ENCODE measurements around the gene SGTA. TPM values are rescaled to one million over a fixed set of nuclear protein-coding genes. Genes with fewer than 3 reads are reported as not detected.

SGTA gene
- total and polyA plus RNA-seq, 2 of the 8 experiments (the other 6 are each of a cell fraction or from before 2014, with no cell fraction given) = 86.8 to 130 TPM

DNA sequence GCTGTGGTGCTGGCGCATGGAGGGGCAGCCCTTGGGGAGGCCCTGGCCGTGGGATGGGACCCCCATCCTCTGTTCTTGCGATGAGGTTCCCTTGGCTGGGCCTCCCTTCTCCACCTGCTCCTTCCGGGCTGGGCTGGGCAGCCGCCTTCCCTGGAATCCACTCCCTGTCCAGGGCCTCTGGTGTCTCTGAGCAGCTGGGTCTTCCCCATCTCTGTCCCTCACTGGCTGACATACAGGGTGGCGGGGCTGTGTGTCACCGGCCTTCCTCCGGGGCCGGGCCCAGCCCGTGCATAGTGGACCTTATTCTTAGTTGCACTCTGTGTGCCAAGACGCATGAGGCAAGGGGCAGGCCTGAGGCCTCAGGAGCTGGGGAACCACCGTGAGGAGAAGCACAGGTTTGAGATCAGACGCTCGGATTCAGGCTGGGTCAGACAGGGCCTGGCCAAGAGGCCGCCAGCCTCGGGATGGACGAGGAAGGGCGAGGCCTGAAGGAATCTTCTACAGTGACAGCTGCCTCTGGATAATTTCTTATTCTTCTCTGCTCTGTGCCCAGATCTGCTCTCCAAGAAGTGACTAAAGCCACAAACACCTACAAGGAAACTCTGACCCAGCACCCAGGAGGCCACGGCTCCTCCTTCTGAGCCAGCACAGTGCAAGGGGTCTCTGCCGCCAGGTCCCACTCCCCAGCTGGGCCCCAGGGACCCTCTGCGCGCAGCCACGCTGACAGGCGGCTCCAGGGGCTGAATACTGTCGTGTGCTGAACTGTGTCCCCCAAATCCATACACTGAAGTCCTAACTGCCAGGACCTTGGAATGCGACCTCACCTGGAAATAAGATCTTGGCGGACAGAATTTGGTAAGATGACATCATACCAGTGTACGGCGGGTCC is 11.0 kb downstream of the SGTA start (continued):
- TF ChIP-seq EGR1 (IDR thresholded peaks at IDR 0.05; ENCODE audit: borderline replicate concordance, low read depth, low read length) = no peak
- no peak for TF ChIP-seq KDM4A (IDR thresholded peaks at IDR 0.05; ENCODE audit: low read depth, low read length, severe bottlenecking)
- no peak for TF ChIP-seq SIRT6 (IDR thresholded peaks at IDR 0.05; ENCODE audit: low read length)
- TF ChIP-seq GABPA (IDR thresholded peaks at IDR 0.05; ENCODE audit: borderline replicate concordance, insufficient read depth, low read length) = no peak
- TF ChIP-seq, protein P1, sequence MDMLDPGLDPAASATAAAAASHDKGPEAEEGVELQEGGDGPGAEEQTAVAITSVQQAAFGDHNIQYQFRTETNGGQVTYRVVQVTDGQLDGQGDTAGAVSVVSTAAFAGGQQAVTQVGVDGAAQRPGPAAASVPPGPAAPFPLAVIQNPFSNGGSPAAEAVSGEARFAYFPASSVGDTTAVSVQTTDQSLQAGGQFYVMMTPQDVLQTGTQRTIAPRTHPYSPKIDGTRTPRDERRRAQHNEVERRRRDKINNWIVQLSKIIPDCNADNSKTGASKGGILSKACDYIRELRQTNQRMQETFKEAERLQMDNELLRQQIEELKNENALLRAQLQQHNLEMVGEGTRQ (IDR thresholded peaks at IDR 0.05; ENCODE audit: low read length) = no peak
- no peak for TF ChIP-seq CHD1 (IDR thresholded peaks at IDR 0.05; ENCODE audit: low read depth, low read length)
- TF ChIP-seq TBP (IDR thresholded peaks at IDR 0.05; ENCODE audit: low read depth, low read length) = no peak
- TF ChIP-seq BRCA1 (IDR thresholded peaks at IDR 0.05; ENCODE audit: low read depth, low read length) = no peak
- TF ChIP-seq, protein P2, sequence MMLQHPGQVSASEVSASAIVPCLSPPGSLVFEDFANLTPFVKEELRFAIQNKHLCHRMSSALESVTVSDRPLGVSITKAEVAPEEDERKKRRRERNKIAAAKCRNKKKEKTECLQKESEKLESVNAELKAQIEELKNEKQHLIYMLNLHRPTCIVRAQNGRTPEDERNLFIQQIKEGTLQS (IDR thresholded peaks at IDR 0.05; ENCODE audit: insufficient read depth, low read depth, low read length) = no peak
- no peak for TF ChIP-seq HDAC6 (IDR thresholded peaks at IDR 0.05; ENCODE audit: low read depth, low read length)

Measured in H1 (cell line).